Transverse colon (tissue), 1 donor: ENCODE results near the gene NOX3.

Experiments
- EP300 ChIP-seq: sonication (generic); formaldehyde crosslinking; IDR thresholded peaks from one replicate; pipeline ENCODE4 v1.6.1; 2017; ENCODE audit warnings: antibody characterized with exemption, low read depth
- POLR2A ChIP-seq: fragments of 450-650 bp; IDR thresholded peaks from one replicate; pipeline ENCODE4 v1.6.1; 2016; ENCODE audit warnings: antibody characterized with exemption, mild to moderate bottlenecking, moderate library complexity

DNA sequence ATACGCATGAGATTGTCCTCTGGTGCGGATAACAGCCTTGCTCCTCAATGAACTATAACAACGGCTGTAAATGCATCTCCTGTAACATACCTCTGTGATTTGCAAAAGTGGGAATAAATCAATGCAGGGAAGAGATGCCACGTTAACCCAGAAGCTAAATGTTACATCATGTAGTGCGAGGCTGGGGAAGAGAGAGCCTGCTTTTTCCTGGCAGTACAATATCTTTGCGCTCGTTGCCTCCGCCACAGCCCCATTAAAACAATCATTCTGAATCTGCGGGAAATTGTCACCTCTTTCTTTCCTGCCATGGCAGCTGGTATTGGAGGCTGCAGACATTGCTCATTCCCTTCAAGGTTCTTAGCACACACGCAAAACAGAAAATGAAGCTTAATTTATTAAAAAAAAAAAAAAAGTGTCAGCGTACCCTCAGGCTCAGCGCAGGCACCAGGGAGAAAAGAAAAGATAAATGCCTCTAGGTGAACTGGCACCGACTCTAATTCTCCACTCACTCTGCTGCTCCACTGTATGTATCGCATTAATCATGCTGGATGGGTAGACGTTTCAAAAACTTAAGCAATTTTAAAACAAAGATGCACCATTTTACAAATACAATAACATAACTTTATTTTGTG lies 71.2 kb downstream of the NOX3 start:
- TF ChIP-seq POLR2A (no peak), EP300 (no peak)
